WTC11 (cell line): ENCODE measurements around the gene GZMB.

Experiments
- CTCF ChIP-seq: fragments of 200-600 bp; IDR thresholded peaks from 2 replicates; pipeline ENCODE4 v1.8.0; 2022; ENCODE audit warnings: antibody characterized with exemption
- E2F1 ChIP-seq: sonication (generic); formaldehyde crosslinking; IDR thresholded peaks from 2 replicates; pipeline ENCODE4 v1.8.0; 2022; ENCODE audit warnings: mild to moderate bottlenecking, missing genetic modification reagents
- E2F5 ChIP-seq: sonication (generic); formaldehyde crosslinking; IDR thresholded peaks from 2 replicates; pipeline ENCODE4 v1.8.1; 2022; ENCODE audit warnings: mild to moderate bottlenecking, moderate library complexity, missing genetic modification reagents
- FOXK1 ChIP-seq: sonication (generic); formaldehyde crosslinking; IDR thresholded peaks from 2 replicates; pipeline ENCODE4 v1.8.0; 2022; ENCODE audit warnings: mild to moderate bottlenecking, moderate library complexity, missing genetic modification reagents
- FOXP1 ChIP-seq: sonication (generic); formaldehyde crosslinking; IDR thresholded peaks from 2 replicates; pipeline ENCODE4 v1.8.0; 2022; ENCODE audit warnings: missing genetic modification reagents, mild to moderate bottlenecking, moderate library complexity, borderline replicate concordance
- NFYB ChIP-seq: sonication (generic); formaldehyde crosslinking; conservative IDR thresholded peaks from 2 replicates; pipeline ENCODE4 v1.8.0; 2022; ENCODE audit warnings: low read depth, missing genetic modification reagents
- NR2C2 ChIP-seq: sonication (generic); formaldehyde crosslinking; IDR thresholded peaks from 2 replicates; pipeline ENCODE4 v1.8.0; 2022; ENCODE audit warnings: mild to moderate bottlenecking, missing genetic modification reagents
- RORB ChIP-seq: fragments of 250-450 bp; sonication (Bioruptor Pico); IDR thresholded peaks from 2 replicates; pipeline ENCODE4 v1.9.0; 2021; ENCODE audit warnings: mild to moderate bottlenecking
- ZNF121 ChIP-seq: sonication (generic); formaldehyde crosslinking; IDR thresholded peaks from 2 replicates; pipeline ENCODE4 v1.8.0; 2023; ENCODE audit warnings: missing genetic modification reagents
- TF ChIP-seq, protein P1 (sequence below): sonication (generic); formaldehyde crosslinking; IDR thresholded peaks from 2 replicates; pipeline ENCODE4 v1.8.1; 2023; ENCODE audit warnings: mild to moderate bottlenecking, missing genetic modification reagents, borderline replicate concordance
- TF ChIP-seq, protein P2 (sequence below): sonication (generic); formaldehyde crosslinking; IDR thresholded peaks from 2 replicates; pipeline ENCODE4 v1.8.0; 2023; ENCODE audit warnings: mild to moderate bottlenecking, missing genetic modification reagents
- TF ChIP-seq, protein P3 (sequence below): sonication (generic); formaldehyde crosslinking; IDR thresholded peaks from 2 replicates; pipeline ENCODE4 v1.8.1; 2022; ENCODE audit warnings: low read depth, missing genetic modification reagents, borderline replicate concordance

DNA sequence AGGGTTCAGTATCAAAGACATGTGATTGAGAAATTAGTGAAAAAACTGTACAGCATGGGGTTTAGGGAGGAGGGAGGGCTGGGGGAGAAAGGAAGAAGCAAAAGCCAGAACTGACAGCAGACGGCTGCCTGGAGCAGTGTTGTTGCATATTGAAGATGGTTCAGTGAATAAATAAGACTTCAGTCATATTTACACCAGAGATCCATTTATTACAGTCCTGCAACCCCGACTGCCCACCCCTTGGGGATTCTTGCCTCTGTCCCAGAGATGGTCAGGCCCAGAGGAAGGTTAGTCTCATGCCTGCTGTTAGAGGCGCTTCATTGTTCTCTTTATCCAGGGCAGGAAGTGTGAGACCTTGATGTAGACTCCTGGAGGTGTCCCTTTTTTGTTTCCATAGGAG lies 27.7 kb downstream of the GZMB start:
- TF ChIP-seq NR2C2 (CRISPR knock-in tag) (no peak), FOXK1 (CRISPR knock-in tag) (no peak), CTCF (no peak), NFYB (CRISPR knock-in tag) (no peak), RORB (no peak), E2F1 (CRISPR knock-in tag) (no peak), E2F5 (no peak), ZNF121 (CRISPR knock-in tag) (no peak), FOXP1 (CRISPR knock-in tag) (no peak)
- TF ChIP-seq, protein P1, sequence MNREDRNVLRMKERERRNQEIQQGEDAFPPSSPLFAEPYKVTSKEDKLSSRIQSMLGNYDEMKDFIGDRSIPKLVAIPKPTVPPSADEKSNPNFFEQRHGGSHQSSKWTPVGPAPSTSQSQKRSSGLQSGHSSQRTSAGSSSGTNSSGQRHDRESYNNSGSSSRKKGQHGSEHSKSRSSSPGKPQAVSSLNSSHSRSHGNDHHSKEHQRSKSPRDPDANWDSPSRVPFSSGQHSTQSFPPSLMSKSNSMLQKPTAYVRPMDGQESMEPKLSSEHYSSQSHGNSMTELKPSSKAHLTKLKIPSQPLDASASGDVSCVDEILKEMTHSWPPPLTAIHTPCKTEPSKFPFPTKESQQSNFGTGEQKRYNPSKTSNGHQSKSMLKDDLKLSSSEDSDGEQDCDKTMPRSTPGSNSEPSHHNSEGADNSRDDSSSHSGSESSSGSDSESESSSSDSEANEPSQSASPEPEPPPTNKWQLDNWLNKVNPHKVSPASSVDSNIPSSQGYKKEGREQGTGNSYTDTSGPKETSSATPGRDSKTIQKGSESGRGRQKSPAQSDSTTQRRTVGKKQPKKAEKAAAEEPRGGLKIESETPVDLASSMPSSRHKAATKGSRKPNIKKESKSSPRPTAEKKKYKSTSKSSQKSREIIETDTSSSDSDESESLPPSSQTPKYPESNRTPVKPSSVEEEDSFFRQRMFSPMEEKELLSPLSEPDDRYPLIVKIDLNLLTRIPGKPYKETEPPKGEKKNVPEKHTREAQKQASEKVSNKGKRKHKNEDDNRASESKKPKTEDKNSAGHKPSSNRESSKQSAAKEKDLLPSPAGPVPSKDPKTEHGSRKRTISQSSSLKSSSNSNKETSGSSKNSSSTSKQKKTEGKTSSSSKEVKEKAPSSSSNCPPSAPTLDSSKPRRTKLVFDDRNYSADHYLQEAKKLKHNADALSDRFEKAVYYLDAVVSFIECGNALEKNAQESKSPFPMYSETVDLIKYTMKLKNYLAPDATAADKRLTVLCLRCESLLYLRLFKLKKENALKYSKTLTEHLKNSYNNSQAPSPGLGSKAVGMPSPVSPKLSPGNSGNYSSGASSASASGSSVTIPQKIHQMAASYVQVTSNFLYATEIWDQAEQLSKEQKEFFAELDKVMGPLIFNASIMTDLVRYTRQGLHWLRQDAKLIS = no peak
- TF ChIP-seq, protein P2, sequence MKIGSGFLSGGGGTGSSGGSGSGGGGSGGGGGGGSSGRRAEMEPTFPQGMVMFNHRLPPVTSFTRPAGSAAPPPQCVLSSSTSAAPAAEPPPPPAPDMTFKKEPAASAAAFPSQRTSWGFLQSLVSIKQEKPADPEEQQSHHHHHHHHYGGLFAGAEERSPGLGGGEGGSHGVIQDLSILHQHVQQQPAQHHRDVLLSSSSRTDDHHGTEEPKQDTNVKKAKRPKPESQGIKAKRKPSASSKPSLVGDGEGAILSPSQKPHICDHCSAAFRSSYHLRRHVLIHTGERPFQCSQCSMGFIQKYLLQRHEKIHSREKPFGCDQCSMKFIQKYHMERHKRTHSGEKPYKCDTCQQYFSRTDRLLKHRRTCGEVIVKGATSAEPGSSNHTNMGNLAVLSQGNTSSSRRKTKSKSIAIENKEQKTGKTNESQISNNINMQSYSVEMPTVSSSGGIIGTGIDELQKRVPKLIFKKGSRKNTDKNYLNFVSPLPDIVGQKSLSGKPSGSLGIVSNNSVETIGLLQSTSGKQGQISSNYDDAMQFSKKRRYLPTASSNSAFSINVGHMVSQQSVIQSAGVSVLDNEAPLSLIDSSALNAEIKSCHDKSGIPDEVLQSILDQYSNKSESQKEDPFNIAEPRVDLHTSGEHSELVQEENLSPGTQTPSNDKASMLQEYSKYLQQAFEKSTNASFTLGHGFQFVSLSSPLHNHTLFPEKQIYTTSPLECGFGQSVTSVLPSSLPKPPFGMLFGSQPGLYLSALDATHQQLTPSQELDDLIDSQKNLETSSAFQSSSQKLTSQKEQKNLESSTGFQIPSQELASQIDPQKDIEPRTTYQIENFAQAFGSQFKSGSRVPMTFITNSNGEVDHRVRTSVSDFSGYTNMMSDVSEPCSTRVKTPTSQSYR (CRISPR knock-in tag) = no peak
- TF ChIP-seq, protein P3, sequence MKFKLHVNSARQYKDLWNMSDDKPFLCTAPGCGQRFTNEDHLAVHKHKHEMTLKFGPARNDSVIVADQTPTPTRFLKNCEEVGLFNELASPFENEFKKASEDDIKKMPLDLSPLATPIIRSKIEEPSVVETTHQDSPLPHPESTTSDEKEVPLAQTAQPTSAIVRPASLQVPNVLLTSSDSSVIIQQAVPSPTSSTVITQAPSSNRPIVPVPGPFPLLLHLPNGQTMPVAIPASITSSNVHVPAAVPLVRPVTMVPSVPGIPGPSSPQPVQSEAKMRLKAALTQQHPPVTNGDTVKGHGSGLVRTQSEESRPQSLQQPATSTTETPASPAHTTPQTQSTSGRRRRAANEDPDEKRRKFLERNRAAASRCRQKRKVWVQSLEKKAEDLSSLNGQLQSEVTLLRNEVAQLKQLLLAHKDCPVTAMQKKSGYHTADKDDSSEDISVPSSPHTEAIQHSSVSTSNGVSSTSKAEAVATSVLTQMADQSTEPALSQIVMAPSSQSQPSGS (CRISPR knock-in tag) = no peak
